Neural cell (in vitro differentiated cells): Measurements from ENCODE around the gene NME4. TPM values are rescaled to one million over a fixed set of nuclear protein-coding genes. Genes with fewer than 3 reads are reported as not detected.
"Not testable (repeated sequence)": the region's sequence is repeated elsewhere in the genome, so short reads cannot be mapped to it uniquely, and the experiment has no call there.

Experiments used
- H2AFZ ChIP-seq: fragments of 200-600, 300-800 bp; sonication (generic), shearing (Covaris generic); 2 replicates; pipeline ENCODE4 v1.6.0; 2014; ENCODE audit warnings: low read depth, mild to moderate bottlenecking, antibody characterized with exemption, low read length, moderate library complexity
- H3F3A ChIP-seq: fragments of 200-600 bp; shearing (Covaris generic); 2 replicates; pipeline ENCODE4 v1.6.1; 2016; ENCODE audit warnings: mild to moderate bottlenecking, moderate library complexity, mixed read lengths, antibody characterized with exemption, low read length; ENCODE audit not compliant: insufficient read depth, poor library complexity, severe bottlenecking
- H3K27ac ChIP-seq: fragments of 200-600, 300-800 bp; sonication (generic), shearing (Covaris generic); 2 replicates; pipeline ENCODE4 v1.5.1; 2014; ENCODE audit warnings: mild to moderate bottlenecking, low read length, moderate library complexity
- H3K27me3 ChIP-seq: fragments of 300-800, 200-600 bp; sonication (generic), shearing (Covaris generic); 2 replicates; pipeline ENCODE4 v1.6.0; 2014; ENCODE audit warnings: mild to moderate bottlenecking, low read depth, low read length, moderate library complexity; ENCODE audit not compliant: insufficient read depth
- H3K36me3 ChIP-seq: fragments of 300-800, 200-600 bp; sonication (generic), shearing (Covaris generic); 2 replicates; pipeline ENCODE4 v1.5.1; 2014; ENCODE audit warnings: mild to moderate bottlenecking, antibody characterized with exemption, low read length, moderate library complexity; ENCODE audit not compliant: insufficient read depth
- H3K4me2 ChIP-seq: fragments of 300-800, 200-600 bp; sonication (generic), shearing (Covaris generic); 2 replicates; pipeline ENCODE4 v1.6.0; 2014; ENCODE audit warnings: mild to moderate bottlenecking, low read length
- H3K4me3 ChIP-seq: fragments of 300-800, 200-600 bp; sonication (generic), shearing (Covaris generic); 2 replicates; pipeline ENCODE4 v1.5.1; 2014; ENCODE audit warnings: mild to moderate bottlenecking, low read length, moderate library complexity
- H3K79me2 ChIP-seq: fragments of 200-600 bp; shearing (Covaris generic); replicated peaks from 2 replicates; pipeline ENCODE4 v1.6.0; 2014; ENCODE audit warnings: mild to moderate bottlenecking, low read length, moderate library complexity; ENCODE audit not compliant: insufficient read depth
- H3K9ac ChIP-seq: fragments of 300-800, 200-600 bp; sonication (generic), shearing (Covaris generic); 2 replicates; pipeline ENCODE4 v1.6.1; 2016; ENCODE audit warnings: mild to moderate bottlenecking, low read length, mixed read lengths
- H3K9me2 ChIP-seq: fragments of 200-600 bp; shearing (Covaris generic); 2 replicates; pipeline ENCODE4 v1.6.1; 2016; ENCODE audit warnings: mild to moderate bottlenecking, low read length, mixed read lengths; ENCODE audit not compliant: insufficient read depth
- H3K9me3 ChIP-seq: fragments of 200-600, 300-800 bp; sonication (generic), shearing (Covaris generic); 2 replicates; pipeline ENCODE4 v1.6.1; 2016; ENCODE audit warnings: mild to moderate bottlenecking, mixed run types, low read length, moderate library complexity, mixed read lengths
- H4K20me1 ChIP-seq: fragments of 200-600 bp; shearing (Covaris generic); 2 replicates; pipeline ENCODE4 v1.6.1; 2016; ENCODE audit warnings: mild to moderate bottlenecking, mixed run types; ENCODE audit not compliant: insufficient read depth
- CTCF ChIP-seq: fragments of 450-650 bp; IDR thresholded peaks from 2 replicates; pipeline ENCODE4 v1.5.1; 2014; ENCODE audit warnings: antibody characterized with exemption, mild to moderate bottlenecking, moderate library complexity; ENCODE audit not compliant: poor library complexity, severe bottlenecking
- EP300 ChIP-seq: fragments of 450-650 bp; conservative IDR thresholded peaks from 2 replicates; pipeline ENCODE4 v1.6.1; 2014; ENCODE audit warnings: antibody characterized with exemption, mild to moderate bottlenecking, moderate library complexity; ENCODE audit not compliant: poor library complexity, severe bottlenecking
- EZH2 ChIP-seq: fragments of 200-600, 300-800 bp; shearing (Covaris generic), sonication (generic); IDR thresholded peaks from 2 replicates; pipeline ENCODE4 v1.6.1; 2014; ENCODE audit warnings: antibody characterized with exemption, low read length, borderline replicate concordance, mild to moderate bottlenecking; ENCODE audit not compliant: insufficient read depth, poor library complexity, severe bottlenecking
- MXI1 ChIP-seq: fragments of 450-650 bp; conservative IDR thresholded peaks from 2 replicates; pipeline ENCODE4 v1.6.1; 2014; ENCODE audit warnings: antibody characterized with exemption, mild to moderate bottlenecking; ENCODE audit not compliant: poor library complexity, severe bottlenecking
- POLR2AphosphoS5 ChIP-seq: IDR thresholded peaks from 2 replicates; pipeline ENCODE4 v1.6.1; 2012
- RAD21 ChIP-seq: fragments of 450-650 bp; conservative IDR thresholded peaks from 2 replicates; pipeline ENCODE4 v1.6.1; 2014; ENCODE audit warnings: antibody characterized with exemption, mild to moderate bottlenecking, moderate library complexity
- REST ChIP-seq: IDR thresholded peaks from 2 replicates; pipeline ENCODE4 v1.6.1; 2012; ENCODE audit warnings: borderline replicate concordance
- SMC3 ChIP-seq: fragments of 450-650 bp; conservative IDR thresholded peaks from 2 replicates; pipeline ENCODE4 v1.6.1; 2014; ENCODE audit warnings: antibody characterized with exemption, mild to moderate bottlenecking, moderate library complexity; ENCODE audit not compliant: poor library complexity
- TAF1 ChIP-seq: IDR thresholded peaks from 2 replicates; pipeline ENCODE4 v1.6.1; 2012; ENCODE audit warnings: low read depth
- polyA plus RNA-seq: library from polyadenylated mRNA; depleted of rRNA; stranded (reverse); fragments of >200 nt; gene quantifications from 2 replicates; pipeline ENCODE4 v1.2.3, GENCODE V29; 2014

The NME4 gene
- polyA plus RNA-seq, 1 donor from 2014 or later: 65.2 TPM

- Histone ChIP-seq H3K79me2 (no peaks in the 10 kb centered on the region), H3K9ac (no peak overlapping the region), H2AFZ (no peak overlapping the region), H3K9me2 (no peaks in the 10 kb centered on the region), H3K27ac (no peak overlapping the region), H3K4me3 (no peak overlapping the region), H3K36me3 (no peaks in the 10 kb centered on the region), H4K20me1 (no peaks in the 10 kb centered on the region), H3F3A (no peaks in the 10 kb centered on the region), H3K9me3 (no peaks in the 10 kb centered on the region), H3K27me3 (no peaks in the 10 kb centered on the region), H3K4me2 (no peak overlapping the region)
- TF ChIP-seq CTCF (peak; percentile 77), POLR2AphosphoS5 (no peak), EZH2 (no peak), MXI1 (no peak), SMC3 (peak; percentile 75), TAF1 (no peak), RAD21 (peak; percentile 83), REST (no peak), EP300 (no peak)
These were observed 34.9 kb upstream of the NME4 start for GRCh38 chr16:361872-362701.

GRCh38 chr16:362702-362999, 34.3 kb upstream of the NME4 start:
- not testable (repeated sequence) for H3K27ac ChIP-seq, H4K20me1 ChIP-seq, H3K9me2 ChIP-seq, H3K27me3 ChIP-seq, H3F3A ChIP-seq, H3K9ac ChIP-seq, H2AFZ ChIP-seq, H3K79me2 ChIP-seq, H3K4me2 ChIP-seq, H3K36me3 ChIP-seq, H3K9me3 ChIP-seq, H3K4me3 ChIP-seq
